ENCODE measurements around the gene SV2B.

DNA sequence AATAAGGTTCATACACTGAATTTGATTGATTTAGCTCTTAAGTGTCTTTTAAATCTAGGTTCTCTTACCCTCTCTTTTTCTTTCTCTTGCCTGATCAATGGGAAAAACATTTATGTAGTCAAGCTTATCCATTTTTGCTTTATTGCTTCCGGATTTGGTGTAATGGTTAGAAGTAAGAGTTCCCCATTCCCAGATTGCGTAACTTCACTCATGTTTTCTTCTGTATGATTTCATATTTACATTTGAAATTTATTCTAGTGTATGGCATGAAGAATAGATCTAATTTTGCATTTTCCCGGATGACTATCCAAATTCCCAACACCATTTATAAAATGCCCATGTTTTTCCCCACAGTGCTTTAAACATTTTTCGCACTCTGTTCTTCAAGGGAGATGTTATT lies 27.9 kb upstream of the SV2B start:
- TF ChIP-seq, protein P1, sequence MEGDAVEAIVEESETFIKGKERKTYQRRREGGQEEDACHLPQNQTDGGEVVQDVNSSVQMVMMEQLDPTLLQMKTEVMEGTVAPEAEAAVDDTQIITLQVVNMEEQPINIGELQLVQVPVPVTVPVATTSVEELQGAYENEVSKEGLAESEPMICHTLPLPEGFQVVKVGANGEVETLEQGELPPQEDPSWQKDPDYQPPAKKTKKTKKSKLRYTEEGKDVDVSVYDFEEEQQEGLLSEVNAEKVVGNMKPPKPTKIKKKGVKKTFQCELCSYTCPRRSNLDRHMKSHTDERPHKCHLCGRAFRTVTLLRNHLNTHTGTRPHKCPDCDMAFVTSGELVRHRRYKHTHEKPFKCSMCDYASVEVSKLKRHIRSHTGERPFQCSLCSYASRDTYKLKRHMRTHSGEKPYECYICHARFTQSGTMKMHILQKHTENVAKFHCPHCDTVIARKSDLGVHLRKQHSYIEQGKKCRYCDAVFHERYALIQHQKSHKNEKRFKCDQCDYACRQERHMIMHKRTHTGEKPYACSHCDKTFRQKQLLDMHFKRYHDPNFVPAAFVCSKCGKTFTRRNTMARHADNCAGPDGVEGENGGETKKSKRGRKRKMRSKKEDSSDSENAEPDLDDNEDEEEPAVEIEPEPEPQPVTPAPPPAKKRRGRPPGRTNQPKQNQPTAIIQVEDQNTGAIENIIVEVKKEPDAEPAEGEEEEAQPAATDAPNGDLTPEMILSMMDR (conservative IDR thresholded peaks at IDR 0.05): no peak
- TF ChIP-seq EZH2 (IDR thresholded peaks at IDR 0.05; ENCODE audit: low read depth): no peak
